HG02981 (cell line): Measurements from ENCODE around the gene ACBD5.
A peak's percentile ranks its signal among the peaks of the same experiment; 100 is the strongest.
"Not testable (repeated sequence)": the region's sequence is repeated elsewhere in the genome, so short reads cannot be mapped to it uniquely, and the experiment has no call there.

Source experiments
- ATAC-seq: cut with Tn5 transposase; IDR thresholded peaks from one replicate; pipeline ENCODE4 v1.9.1; 2021; ENCODE audit warnings: mild to moderate bottlenecking, moderate library complexity; ENCODE audit not compliant: unreplicated experiment

The ACBD5 gene

DNA sequence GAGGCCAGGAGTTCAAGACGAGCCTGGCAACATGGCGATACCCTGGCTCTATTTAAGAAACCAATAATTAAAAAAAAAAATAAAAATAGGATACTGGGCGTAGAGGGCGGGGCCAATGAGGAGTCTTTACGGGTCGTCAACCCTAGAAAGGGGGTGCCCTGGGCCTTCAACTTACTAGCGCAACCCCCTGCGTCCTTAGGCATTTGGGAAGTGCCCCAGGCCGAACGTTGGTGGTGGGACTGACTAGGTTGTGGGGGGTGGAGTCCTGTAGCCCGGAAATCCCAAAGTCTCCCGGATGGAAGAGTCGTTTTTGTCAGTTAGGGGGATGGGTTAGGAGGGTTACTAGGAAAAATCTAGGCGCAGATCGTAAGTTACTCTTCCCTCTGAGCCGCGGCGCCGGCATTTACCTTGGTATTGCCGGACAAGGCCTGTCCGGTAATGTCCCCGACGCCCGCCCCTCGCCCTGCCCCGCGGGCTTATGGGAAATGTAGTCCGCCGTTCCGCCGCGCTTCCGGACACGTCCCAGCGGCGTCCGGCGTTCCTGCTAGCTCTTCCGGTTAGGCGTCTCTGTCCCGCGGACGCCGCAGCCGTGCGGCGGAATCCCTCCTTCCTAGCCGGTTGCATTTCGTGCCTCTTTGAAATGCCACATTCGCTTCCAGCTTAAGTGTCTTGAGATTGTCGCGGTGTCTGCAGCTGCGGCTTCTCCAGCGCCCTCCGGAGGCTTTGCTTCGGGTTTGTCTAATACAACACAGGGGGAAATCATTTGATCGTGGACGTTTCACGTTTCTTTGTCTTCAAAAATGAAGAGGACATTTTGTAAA lies 1.3 kb upstream of the ACBD5 start:
- peak; percentile 68 for ATAC-seq

- peak; percentile 7 for ATAC-seq
Observed at GRCh38 chr10:27241010-27241651, 534 bp upstream of the ACBD5 start.

DNA sequence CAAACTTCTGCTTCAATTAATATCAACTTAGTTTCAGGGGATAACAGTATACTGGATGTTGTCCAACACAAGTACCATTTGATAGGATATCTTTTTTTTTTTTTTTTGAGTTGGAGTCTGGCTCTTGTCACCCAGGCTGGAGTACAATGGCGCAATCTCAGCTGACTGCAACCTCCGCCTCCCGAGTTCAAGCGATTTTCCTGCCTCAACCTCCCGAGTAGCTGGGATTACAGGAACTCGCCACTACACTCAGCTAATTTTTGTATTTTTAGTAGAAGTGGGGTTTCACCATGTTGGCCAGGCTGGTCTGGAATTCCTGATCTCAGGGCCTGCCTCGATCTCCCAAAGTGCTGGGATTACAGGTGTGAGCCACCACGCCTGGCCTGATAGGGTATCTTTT lies 3.1 kb downstream of the ACBD5 start:
- ATAC-seq = not testable (repeated sequence)

DNA sequence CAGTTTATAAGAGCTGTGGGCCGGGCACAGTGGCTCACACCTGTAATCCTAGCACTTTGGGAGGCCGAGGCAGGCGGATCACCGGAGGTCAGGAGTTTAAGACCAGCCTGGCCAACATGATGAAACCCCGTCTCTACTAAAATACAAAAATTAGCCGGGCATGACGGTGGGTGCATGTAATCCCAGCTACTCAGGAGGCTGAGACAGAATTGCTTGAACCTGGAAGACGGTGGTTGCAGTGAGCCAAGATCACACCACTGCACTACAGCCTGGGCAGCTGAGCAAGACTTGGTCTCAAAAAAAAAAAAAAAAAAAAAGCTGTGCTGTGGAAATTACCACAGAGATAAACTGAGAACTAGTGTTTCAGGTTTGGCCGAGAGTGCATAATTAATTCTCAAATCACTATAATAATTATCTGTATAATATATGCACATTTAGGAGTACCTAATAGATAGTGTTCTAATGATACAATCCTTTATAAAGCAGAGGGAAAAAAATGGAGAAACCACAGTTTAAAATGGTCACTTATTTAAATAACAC lies 3.9 kb downstream of the ACBD5 start:
- not testable (repeated sequence) for ATAC-seq

DNA sequence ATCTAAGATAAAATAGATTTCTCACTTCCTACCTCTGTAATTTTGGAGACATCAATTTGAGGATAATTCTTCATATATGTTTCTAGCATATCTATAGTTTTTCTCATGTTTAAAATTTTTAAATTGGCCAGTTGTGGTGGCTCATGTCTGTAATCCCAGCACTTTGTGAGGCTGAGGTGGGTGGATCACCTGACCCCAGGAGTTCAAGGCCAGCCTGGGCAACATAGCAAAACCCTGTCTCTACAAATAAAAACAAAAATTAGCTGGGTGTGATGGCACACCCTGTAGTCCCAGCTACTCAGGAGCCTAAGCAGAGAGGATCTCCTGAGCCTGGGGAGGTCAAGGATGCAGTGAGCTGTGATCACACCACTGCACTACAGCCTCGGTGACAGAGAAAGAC lies 4.9 kb downstream of the ACBD5 start:
- no peak for ATAC-seq

DNA sequence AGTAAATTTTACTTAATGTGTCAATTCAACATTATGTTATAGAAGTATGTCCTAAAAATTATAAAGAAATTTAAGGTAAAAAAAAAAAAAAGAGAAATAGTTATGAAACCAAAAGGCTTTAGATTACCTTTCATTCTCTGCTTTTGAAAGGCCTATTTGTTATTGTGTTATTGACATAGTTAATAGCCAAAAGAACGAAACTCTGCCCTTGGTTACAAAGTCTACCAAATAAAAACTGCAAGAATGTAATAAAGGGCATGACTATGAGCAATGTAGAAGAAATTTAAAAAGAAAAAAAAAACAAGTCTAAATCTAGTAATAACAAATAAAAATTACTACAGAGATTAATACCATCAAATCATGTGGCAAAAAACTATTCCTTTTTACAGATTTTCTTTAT lies 10.6 kb downstream of the ACBD5 start:
- ATAC-seq = no peak

GRCh38 chr10:27225642-27226257 lies 14.8 kb downstream of the ACBD5 start:
- no peak for ATAC-seq

GRCh38 chr10:27225011-27225590 lies 15.5 kb downstream of the ACBD5 start:
- no peak for ATAC-seq

GRCh38 chr10:27223964-27224363 lies 16.6 kb downstream of the ACBD5 start:
- ATAC-seq = no peak

- ATAC-seq = no peak
Observed at GRCh38 chr10:27207350-27207749, 33.2 kb downstream of the ACBD5 start.

GRCh38 chr10:27203806-27204205 lies 36.8 kb downstream of the ACBD5 start:
- ATAC-seq = no peak

GRCh38 chr10:27197980-27198620 lies 42.5 kb downstream of the ACBD5 start:
- no peak for ATAC-seq

DNA sequence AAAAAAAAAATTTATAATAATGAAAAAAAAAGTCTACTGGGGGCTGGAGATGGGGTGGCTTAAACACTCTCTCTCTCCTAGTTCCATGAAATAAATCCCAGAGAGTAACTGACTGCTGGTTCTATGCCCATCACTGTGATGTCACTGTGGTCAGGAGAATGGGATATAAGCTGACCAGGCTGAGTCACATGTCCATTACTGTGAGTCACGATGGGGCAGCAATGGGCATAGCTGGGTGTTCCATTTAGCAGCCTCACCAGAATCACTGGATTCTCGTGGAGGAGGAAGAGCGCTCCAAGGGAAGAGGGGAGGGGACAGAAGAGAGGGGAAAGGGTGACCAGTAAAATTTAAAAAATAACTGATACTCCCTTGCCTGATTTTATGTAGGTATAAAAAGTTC lies 48.3 kb downstream of the ACBD5 start:
- no peak for ATAC-seq

DNA sequence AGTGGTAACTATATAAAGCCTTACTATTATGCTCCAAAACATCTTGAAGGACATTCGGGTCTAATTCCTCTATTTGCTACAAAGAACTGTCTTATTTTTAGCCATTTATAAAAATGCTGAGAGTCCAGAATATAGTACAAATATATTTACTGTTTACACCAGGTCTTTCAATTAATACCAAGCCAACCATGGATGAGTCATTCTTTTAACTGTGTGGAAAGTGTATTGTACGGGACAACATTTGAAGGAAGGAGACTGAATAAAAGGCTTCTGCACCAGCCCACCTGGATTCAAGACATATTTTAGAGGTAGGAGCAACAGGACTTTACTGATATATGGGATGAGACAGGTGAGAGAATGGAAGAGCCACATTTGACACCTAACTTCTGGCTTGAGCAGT lies 50.1 kb downstream of the ACBD5 start:
- ATAC-seq = no peak

GRCh38 chr10:27188897-27189296 lies 51.7 kb downstream of the ACBD5 start:
- no peak for ATAC-seq

- no peak for ATAC-seq
Observed at GRCh38 chr10:27188259-27188658, 52.3 kb downstream of the ACBD5 start.

- no peak for ATAC-seq
Observed at GRCh38 chr10:27169849-27170248, 70.7 kb downstream of the ACBD5 start.

DNA sequence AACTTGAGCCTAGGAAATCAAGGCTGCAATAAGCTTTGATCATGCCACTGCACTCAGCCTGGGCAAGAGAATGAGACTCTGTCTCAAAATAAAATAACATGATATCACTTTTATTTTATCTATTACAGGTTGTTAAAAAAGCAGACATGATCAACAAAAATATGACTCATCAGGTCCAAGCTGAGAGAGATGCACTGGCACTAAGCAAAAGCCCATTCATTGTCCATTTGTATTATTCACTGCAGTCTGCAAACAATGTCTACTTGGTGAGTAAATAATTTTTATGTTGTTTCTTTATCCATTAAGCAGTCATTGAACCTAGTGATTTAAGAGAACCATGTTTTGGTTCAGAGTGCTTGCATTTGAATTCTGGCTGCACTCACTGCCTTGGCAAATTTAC lies 82.2 kb downstream of the ACBD5 start:
- ATAC-seq = no peak

GRCh38 chr10:27157150-27157549 lies 83.4 kb downstream of the ACBD5 start:
- ATAC-seq = no peak

GRCh38 chr10:27156566-27156965 lies 84.0 kb downstream of the ACBD5 start:
- ATAC-seq = not testable (repeated sequence)
